Stimulated activated CD8-positive, alpha-beta memory T cell treated with anti-CD3 and anti-CD28 coated beads, Interleukin-4, amount 100 ng/mL, for 1 hour (primary cell): Measurements from ENCODE around the gene RNF13.
A peak's percentile ranks its signal among the peaks of the same experiment; 100 is the strongest.
"Not testable (repeated sequence)": the region's sequence is repeated elsewhere in the genome, so short reads cannot be mapped to it uniquely, and the experiment has no call there.

Experiments used
- DNase-seq, 2 donors: peaks; one replicate each; pipeline ENCODE4 v3.0.0-alpha.2; 2020; ENCODE audit warnings: low read depth in 2 of 2, low spot score in 1 of 2

RNF13 gene

DNA sequence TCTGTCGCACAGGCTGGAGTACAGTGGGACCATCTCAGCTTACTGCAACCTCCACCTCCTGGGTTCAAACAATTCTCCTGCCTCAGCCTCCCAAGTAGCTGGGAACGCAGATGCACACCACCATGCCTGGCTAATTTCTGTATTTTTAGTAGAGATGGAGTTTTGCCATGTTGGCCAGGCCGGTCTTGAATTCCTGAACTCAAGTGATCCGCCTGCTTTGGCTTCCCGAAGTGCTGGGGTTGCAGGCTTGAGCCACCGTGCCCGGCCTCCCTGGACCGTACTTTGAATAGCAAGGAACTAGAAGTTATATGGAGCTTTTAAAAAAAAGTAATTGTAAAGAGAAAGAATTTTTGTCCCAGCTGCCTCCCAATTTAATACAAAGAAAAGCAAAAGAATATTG is 12.3 kb upstream of the RNF13 start:
- DNase-seq = no peak

DNA sequence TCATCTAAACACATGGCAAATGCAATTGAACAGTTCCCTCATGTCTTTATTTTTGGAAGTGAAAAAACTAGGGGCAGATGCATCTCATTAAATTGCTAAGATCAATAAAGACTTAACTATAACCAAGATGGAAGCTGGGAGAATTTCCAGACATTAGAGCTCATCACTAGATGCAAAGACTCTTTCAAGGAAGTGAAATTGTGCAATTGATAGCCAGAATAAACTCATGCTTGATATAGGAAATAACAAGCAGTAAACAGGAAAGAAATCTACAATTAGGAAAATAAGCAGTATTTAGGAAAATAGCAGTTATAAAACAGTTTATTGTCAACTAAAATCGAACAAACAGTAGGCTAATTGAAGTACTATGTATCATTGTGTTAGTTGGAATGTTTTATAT is 11.8 kb upstream of the RNF13 start:
- DNase-seq = no peak

DNA sequence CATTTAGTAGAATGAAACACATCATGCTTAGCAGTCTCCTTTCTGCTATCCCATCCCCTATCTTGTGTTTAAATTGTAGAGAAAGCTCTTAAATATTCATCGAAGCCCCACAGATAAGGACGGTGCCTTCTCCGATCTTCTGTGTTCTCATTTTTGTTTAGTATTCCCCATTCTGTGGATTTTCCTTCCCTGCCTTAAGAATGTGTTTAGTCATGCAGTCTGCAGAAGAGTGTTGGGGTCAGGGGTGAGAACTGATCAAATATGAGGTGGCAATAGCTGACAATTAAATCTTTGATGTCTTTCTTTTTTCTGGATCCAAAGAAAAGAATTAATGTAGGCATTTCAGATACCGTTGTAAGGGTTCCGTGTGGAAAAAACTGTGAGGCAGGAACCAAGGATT is 11.4 kb upstream of the RNF13 start:
- DNase-seq = no peak

DNA sequence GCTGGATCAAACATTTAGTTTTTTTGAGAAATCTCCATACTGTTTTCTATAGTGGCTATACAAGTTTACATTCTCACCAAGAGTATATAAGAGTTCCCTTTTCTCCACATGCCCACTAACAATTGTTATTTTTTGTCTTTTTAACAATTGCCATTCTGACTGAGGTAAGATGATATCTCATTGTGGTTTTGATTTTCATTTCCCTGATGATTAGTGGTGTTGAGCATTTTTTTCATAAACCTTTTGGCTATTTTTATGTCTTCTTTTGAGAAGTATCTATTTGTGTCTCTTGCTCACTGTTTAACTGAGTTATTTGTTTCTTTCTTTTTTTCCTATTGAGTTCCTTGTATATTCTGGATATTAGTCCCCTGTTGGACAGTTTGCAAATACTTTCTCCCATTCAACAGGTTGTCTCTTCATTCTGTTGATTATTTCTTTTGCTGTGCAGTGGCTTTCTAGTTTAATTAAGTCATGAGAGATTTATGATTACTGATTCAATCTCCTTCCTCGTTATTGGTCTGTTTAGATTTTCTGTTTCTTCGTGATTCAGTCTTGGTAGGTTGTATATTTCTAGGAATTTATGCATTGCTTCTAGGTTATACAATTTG is 6.7 kb upstream of the RNF13 start:
- DNase-seq = no peak

DNA sequence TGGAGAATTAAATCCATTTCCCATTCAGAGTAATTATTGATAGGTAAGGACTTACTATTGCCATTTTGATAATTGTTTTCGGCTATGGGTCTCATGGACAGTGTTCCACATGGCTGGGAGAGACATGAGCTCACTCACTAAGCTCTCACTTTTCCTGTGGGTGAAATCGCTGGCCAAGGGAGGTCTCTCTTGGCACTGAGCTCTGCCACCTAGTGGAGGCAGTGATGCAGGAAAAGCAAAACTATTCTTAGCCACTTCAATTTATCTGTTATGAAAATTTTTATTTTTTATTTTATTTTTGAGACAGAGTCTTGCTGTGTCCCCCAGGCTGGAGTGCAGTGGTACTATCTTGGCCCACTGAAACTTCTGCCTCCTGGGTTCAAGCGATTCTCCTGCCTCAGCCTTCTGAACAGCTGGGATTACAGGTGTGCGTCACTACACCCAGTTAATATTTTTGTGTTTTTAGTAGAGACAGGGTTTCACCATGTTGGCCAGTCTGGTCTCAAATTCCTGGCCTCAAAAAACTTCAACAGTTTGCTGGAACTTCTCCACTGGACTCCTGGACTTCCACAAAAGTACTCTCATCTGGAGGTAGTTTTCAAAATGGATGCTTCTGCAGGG is 4.7 kb upstream of the RNF13 start:
- peak; percentile 31 to 33 for DNase-seq

DNA sequence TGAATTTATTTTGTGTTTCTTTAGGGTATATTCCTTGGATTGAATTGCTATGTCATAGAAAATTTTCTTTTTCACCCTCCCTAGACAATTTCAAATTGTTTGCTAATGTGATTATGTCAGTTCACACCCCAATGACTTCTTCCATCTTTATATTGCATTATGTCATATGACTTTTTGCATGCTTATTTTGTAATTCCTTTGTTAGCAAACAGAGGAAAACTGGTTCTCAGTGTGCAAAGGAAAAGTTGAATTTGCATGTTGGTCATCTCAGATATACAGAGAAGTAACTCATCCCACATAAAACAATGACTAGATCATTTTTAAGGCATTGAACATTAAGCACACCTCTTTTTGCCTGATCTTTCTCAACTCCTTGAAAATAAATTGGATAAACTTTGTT is 3.3 kb upstream of the RNF13 start:
- DNase-seq = no peak

DNA sequence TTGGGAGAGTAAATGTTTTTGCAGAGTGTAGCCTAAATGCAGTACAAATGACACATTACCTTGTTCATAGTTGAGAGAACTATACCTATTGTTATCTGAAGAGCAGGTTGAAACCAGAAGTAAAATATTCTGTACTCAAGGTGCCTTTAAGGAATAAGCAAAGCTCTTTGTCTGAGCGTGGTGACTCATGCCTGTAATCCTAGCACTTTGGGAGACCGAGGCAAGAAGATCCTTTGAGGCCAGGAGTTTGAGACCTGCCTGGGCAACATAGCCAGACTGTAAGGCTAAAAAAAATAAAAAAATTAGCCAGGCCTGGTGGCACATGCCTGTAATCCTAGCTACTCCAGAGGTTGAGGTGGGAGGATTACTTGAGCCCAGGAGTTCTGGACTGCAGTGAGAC is 2.2 kb upstream of the RNF13 start:
- no peak for DNase-seq

DNA sequence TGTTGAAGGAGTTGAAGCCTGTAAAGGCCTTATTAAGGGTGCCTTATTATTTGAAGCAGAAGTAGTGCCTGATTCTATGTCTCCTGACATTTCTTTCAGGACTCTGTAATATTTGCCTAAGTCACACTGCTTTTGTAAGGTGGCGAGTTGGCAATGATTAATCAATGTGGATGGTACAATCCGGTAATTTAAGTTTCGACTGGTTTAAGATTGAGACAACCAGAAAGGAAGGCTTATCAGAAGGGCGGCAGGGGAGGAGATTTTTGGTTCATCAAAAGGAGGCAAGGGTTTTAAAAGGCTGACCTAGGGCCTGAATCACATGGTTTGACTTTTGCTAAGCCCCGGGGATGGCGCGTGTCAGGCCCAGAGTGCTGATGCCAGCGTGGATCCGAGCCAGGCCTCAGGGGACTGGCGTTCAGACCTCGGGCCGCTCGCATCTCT is 830 bp upstream of the RNF13 start:
- no peak for DNase-seq

DNA sequence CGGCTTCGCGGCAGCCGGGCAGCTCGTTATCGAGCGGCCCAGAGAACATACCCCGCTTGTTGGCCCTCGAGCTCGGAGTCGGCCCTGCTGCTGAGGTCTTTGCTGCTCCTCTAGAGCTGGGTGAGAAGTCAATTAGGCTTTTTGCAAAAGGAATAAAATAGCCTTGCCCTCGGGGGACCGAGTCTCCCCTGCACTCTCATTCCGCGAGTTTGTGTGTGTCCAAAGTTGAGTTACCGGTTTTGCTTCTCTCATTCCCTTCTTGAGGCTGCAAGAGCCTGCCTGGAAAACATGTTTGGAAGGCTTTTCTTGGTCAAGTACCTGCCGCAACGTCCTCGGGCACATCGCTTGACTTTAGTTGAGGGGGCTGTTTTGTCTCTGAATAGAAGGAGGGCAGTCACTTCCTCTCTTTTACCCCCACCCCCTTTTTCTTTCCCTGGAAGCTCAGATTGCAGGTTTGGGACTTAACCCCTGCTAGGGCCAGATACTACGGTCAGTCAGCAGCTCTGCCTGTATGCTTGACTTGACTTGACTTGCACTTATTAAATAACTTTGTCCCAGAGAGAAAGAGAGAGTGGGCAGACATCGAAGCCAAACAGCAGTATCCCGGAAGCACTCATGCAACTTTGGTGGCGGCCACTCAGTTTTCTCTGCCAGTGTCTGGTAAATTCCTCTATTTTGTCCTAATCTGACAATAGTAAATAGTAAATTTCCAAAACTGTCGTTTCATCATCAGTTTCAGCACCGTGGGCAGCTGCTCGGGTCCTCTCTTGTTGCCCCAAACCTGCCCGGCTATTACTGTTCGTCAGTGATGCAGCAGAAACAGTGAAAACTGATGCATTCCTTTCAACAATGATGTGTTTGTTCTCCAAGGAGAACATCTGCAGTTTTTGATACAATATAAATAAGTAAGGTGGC is 609 bp downstream of the RNF13 start:
- DNase-seq = no peak

DNA sequence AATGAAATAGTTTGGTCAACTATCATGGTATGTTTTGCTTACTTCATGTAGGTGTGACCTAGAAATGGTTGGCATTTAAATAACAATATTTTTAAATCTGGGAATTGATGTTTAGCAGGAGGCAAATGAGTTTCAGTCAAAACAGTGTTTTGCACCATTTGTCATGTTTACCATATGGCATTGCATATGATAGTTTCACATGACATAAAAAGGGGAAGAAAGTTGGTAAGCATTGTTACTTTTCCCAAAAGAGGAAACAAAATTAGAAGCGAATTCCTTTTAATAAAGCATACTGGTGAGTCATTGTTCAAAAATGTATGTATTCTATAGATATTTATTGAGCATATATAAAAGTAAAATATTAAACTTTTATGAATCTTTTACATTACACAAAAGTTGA is 2.3 kb downstream of the RNF13 start:
- no peak for DNase-seq

DNA sequence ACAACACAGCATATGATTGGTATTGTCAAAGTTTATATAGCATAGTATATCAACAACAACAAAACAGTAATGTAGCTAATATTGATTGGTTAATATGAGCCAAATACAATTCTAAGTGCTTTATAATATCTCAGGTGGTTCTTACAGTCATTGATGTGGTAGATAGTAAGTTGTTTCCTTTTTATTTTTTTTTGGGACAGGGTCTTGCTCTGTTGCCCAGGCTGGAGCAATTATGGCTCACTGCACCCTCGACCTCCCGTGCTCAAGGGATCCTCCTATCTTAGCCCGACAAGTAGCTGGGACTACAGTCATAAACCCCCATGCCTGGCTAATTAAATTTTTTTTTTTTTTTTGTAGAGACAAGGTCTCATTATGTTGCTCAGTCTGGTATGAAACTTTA is 2.7 kb downstream of the RNF13 start:
- no peak for DNase-seq

DNA sequence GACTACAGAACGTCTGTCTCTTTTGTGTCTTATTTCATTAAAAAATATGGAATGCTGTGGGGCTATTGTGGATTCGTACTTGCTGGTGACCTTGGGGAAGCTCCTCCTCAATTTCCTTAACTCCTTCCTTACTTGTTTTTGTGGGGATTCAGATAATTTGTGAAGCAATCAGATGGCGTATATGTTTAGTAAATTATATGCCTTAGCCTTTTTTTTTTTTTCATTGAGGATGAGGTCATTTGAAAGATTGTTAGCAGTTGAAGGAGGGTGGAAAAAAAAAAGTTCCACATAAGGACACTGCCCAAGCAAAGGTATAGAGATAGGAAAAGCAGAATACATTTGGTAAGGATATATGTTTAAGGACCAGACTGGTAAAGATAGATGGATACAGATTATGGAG is 3.3 kb downstream of the RNF13 start:
- no peak for DNase-seq

DNA sequence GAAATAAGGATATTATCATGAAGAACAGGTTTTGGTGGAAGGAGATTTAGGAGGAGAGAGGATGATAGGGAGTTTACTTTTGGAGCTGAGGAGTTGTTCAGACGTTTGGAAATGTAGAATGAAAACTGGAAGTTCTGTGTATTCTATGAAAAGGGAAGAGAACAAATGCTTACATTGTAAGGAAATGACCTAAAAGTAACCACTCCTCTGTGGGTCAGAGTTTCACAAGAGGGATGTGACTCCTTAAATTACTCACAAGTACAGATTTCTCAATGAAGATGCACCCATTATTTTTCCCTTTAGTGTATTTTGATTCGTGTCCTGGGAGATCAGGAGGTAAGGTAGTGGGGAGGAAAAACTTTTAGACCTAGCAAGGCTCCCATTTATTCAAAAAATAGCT is 4.0 kb downstream of the RNF13 start:
- no peak for DNase-seq

DNA sequence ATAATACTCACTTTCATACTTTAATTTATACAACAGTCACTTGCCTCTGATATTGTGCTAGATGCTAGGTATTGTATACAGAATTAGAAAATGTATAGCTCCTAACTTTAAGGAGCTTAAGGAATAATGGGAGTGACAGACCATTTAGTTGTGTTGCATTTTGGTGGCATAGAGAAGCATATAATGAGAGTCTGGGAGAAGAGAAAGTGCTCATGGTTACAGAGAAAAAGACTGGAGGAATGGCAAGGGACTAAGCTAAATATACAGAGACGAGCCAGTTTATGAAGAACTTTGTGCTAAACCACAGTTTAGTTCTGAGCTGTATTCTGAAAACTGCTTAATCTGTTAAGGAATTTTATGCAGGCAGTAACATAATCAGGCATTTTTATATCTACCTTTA is 6.4 kb downstream of the RNF13 start:
- DNase-seq = no peak

DNA sequence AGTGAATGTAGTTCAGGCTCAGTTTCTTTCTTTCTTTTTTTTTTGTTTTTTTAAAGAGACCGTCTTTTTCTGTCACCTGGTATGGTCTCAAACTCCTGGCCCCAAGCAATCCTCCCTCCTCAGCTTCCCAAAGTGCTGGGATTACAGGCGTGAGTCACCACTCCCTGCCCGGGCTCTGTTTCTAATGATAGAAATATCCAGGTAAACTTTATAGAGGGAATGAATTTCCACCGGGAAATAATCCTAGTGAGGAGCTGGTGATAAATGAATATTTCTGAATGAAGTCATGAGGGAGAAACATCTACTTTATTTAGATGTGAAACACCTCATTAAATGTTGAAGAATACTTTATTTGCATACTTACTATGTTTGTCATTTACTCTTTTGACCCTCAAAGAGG is 7.2 kb downstream of the RNF13 start:
- DNase-seq = no peak

DNA sequence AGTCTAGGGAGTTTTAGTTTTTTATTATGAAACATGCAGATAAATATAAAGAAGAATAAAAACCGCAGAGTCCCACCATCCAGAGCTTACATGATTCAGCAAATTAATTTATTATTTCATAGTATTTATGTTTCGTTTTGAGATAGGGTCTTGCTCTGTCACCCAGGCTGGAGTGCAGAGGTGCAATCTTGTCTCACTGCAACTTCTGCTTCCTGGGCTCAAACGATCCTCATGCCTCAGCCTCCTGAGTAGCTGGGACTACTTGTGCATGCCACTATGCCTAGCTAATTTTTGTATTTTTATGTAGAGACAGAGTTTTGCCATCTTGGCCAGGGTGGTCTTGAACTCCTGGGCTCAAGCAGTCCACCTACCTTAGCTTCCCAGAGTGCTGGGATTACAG is 13.6 kb downstream of the RNF13 start:
- DNase-seq = no peak

DNA sequence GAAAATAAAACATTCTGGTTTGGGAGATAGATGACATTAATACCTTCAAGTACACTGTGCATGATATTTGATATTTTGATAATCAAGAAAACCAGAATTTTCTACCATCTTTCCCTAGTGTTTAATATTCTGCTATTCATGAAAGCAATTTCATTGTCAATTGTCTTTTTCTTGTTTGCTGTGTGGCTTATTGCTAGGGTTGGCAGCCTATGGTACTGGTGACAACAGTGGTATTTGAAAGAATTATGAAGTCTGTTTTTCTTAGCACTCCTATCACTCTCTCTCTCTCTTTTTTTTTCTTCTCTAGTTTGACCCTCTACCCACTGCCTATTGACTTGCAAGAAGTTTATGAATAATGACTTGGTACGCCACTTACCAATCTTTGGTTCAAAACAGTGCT is 15.4 kb downstream of the RNF13 start:
- no peak for DNase-seq

DNA sequence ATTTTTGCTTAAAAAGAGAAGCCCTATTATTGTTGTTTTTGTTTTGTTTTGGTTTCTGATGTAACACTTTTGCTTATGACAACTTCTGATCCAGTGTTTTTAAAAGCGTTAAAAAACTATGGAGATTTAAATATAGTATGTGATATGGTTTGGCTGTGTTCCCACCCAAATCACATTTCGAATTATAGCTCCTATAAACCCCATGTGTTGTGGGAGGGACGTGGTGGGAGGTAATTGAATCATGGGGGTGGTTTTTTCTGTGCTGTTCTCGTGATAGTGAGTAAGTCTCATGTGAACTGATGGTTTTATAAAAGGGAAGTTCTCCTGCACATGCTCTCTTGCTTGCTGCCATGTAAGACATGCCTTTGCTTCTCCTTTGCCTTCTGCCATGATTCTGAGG is 16.6 kb downstream of the RNF13 start:
- not testable (repeated sequence) for DNase-seq

DNA sequence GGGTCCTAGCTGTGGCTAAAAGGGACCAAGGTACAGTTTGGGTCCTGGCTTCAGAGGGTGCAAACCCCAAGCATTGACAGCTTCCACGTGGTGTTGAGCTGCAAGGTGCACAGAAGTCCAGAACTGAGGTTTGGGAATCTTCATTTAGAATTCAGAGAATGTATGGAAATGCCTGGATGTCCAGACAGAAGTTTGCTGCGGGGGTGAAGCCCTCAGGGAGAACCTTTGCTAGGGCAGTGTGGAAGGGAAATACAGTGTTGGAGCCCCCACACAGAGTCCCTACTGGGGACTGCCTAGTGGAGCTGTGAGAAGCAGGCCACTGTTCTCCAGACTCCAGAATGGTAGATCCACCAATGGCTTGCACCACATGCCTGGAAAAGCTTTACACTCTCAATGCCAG is 17.9 kb downstream of the RNF13 start:
- no peak for DNase-seq

DNA sequence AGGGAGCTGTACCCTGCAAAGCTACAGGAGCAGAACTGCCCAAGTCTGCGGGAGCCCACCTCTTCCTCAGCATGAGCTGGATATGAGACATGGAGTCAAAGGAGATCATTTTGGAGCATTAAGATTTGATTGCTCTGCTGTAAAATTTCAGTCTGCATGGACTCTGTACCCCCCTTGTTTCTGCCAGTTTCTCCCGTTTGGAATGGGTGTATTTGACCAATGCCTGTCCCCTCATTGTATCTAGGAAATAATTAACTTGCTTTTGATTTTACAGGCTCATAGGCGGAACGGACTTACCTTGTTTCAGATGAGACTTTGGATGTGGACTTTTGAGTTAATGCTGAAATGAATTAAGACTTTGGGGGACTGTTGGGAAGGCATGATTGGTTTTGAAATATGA is 18.3 kb downstream of the RNF13 start:
- DNase-seq = no peak

DNA sequence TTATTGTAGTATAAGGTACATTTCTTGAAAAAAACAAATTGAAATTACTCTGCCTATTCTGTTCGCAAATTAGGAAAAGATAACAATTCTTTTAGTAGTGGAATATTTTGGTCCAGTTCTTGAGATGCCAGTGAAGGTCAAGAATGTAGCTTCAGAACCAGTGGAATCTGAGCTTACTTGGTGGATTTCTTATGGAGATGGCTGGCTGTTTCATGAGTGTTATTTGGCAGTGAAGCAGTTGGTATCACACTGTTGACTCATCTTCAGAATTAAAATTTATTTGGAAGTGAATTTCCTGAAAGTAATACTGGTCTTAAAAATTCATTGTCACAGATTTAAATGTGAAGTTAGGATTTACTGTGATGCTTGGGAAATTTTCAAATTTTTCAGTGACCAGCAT is 19.1 kb downstream of the RNF13 start:
- no peak for DNase-seq

DNA sequence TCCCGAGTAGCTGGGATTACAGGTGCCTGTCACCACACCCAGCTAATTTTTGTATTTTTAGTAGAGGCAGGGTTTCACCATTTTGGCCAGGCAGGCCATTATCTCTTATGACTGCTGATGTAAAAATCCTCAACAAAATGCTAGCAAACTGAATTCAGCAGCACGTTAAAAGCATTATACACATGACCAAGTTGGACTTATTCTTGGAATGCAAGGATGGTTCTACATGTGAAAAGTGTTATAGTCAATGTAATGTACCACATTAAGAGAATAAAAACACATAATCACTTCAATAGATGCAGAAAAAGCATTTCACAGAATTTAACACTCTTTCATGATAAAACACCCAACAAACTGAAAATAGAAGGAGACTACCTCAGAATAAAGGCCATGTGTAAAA is 20.2 kb downstream of the RNF13 start:
- DNase-seq = no peak
